A549 treated with dexamethasone at 1 μM for 4 hours (cell line): ENCODE results near the gene OR51A7. TPM values are rescaled to one million over a fixed set of nuclear protein-coding genes. Genes with fewer than 3 reads are reported as not detected.

Experiments used
- total RNA-seq: library from RNA; stranded (reverse); fragments of 200-300 nt; extraction: Qiagen RNA extraction; gene quantifications from 5 replicates; pipeline ENCODE4 v1.2.3, GENCODE V29; 2022

OR51A7 gene, protein sequence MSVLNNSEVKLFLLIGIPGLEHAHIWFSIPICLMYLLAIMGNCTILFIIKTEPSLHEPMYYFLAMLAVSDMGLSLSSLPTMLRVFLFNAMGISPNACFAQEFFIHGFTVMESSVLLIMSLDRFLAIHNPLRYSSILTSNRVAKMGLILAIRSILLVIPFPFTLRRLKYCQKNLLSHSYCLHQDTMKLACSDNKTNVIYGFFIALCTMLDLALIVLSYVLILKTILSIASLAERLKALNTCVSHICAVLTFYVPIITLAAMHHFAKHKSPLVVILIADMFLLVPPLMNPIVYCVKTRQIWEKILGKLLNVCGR
- not detected in 5 replicates for total RNA-seq

DNA sequence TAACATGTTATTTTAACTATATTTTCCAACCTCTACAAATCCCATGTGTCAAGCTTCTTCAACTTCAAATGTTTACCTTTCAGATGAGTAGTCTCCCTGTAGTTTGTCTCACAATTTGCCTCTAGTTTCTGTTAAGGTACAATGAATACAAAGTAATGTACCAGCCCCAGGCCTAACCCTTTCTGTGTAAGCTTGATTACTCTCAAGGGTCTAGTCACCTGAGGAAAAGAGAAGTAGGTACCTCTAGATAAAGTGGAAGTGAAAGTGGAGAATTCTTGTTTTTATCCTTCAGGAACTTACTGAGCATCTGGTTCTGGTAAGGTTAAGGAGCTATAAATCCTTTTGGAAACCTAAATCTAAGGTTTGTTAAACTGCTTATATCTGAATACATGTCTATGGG, at the start of gene OR51A7:
Gene OR51A7 (plus strand): TSS at position 300 of the 400 bp plus-strand sequence. CDS start 3,587 bp downstream, outside the sequence.

DNA sequence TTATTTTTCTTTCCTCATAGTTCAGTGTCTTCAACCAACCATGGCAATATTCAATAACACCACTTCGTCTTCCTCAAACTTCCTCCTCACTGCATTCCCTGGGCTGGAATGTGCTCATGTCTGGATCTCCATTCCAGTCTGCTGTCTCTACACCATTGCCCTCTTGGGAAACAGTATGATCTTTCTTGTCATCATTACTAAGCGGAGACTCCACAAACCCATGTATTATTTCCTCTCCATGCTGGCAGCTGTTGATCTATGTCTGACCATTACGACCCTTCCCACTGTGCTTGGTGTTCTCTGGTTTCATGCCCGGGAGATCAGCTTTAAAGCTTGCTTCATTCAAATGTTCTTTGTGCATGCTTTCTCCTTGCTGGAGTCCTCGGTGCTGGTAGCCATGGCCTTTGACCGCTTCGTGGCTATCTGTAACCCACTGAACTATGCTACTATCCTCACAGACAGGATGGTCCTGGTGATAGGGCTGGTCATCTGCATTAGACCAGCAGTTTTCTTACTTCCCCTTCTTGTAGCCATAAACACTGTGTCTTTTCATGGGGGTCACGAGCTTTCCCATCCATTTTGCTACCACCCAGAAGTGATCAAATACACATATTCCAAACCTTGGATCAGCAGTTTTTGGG, 21.6 kb upstream of the OR51A7 start, which contains the start of gene OR51T1:
Gene OR51T1 (plus strand): TSS at position 41 of the 641 bp plus-strand sequence. CDS start 0 bp downstream, at position 41.

DNA sequence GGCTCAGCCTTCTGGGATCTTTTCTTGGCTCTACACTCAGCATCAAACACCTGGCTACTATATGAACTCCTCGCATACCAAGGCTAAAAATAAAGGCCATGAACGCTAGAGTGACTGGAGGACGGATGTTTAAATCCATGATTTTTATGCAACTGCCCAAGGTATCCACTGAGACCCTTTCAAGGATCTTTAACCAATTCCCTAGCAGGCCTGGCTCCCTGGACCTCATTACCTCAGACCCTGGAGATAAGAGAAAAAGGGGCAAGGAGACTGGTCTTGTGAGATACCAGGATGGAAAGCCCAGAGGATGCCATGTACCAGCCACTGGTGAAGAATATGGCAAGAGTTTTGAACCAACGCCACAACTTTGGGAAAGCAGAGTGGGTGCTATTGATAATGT, 15.7 kb downstream of the OR51A7 start, which contains the start of gene OR51G2:
Gene OR51G2 (minus strand): TSS at position 101 of the 400 bp plus-strand sequence. CDS start 3,687 bp downstream, outside the sequence.

DNA sequence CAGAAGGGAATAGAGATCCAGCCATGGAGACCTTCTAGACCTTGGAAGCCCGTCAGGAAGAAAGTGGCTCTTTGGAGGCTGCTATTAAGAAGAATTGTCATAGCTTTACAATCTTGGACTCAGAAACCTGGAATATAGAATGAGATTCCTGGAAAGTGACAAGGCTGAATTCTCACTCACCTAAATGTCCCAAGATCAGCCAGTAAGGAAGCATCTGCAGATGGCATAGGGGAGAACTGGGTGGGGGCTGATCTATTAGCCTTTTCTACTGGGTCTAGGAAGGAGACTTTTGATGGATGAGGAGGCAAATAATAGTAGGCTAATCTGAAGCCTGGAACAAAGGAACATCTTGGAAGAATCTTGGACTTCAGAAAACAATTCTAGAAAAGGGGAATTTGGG, 20.7 kb downstream of the OR51A7 start, which contains the start of gene OR51G1:
Gene OR51G1 (minus strand): TSS at position 101 of the 400 bp plus-strand sequence. CDS start 0 bp downstream, at position 101.

DNA sequence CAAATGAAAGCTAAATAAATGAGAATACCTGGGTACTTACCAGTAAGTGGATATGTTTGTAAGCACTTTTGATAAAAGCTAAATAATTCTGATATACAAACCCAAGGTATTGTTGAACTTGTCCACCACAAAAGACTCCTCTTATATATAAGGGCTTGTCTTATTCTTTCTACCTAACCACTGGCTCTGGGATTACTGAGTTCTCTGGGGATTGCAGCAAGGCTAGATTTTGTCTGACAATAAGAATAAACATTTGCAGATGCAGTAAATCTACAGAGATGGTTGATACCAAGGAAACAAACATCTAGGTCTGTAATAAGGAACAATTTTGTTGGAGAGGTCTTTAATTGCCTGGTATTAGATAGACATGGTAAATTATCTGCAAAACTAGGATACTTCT, 43.9 kb downstream of the OR51A7 start, which contains the start of gene OR51A4:
Gene OR51A4 (minus strand): TSS at position 101 of the 400 bp plus-strand sequence. CDS start 505 bp downstream, outside the sequence.

DNA sequence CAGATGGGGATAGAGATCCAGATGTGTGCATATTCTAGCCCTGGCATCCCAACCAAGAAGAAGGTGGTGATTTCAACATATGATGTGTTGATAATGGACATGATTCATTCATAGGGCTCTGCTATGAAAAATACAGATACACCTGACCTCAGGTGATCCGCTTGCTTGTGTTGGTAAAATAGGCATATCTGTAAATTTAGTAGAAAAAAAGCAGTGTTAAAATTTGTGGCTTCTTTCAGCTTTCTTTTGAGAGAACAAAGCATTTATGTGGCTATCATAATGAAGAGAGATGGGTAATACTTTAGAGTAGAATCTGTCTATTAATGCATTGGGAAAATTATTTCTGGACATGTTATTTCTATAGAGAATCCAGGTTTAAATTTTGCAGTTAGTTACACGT, 52.0 kb downstream of the OR51A7 start, which contains the start of gene OR51A2:
Gene OR51A2 (minus strand): TSS at position 101 of the 400 bp plus-strand sequence. CDS start 0 bp downstream, at position 101.

Other genes with a start within 250 kb of the OR51A7 start
- not detected in 5 replicates for gene OR51E2, start 205.9 kb upstream of the OR51A7 start, total RNA-seq
- gene MMP26, start 199.0 kb upstream of the OR51A7 start, total RNA-seq = not detected in 5 replicates
- not detected in 5 replicates for gene OR51F1, start 133.8 kb upstream of the OR51A7 start, total RNA-seq
- gene OR52R1, start 99.4 kb upstream of the OR51A7 start, total RNA-seq = not detected in 5 replicates
- gene OR51F2, start 82.5 kb upstream of the OR51A7 start, total RNA-seq = not detected in 5 replicates
- not detected in 5 replicates for gene OR51S1, start 54.6 kb upstream of the OR51A7 start, total RNA-seq
- gene OR51T1, start 21.9 kb upstream of the OR51A7 start, total RNA-seq = not detected in 5 replicates
- gene OR51G2, start 15.6 kb downstream of the OR51A7 start, total RNA-seq = not detected in 5 replicates
- gene OR51G1, start 20.6 kb downstream of the OR51A7 start, total RNA-seq = not detected in 5 replicates
- gene OR51A4, start 43.8 kb downstream of the OR51A7 start, total RNA-seq = not detected in 5 replicates
- gene OR51A2, start 51.9 kb downstream of the OR51A7 start, total RNA-seq = not detected in 5 replicates
- not detected in 5 replicates for gene OR51L1, start 91.1 kb downstream of the OR51A7 start, total RNA-seq
- gene OR52J3, start 142.7 kb downstream of the OR51A7 start, total RNA-seq = not detected in 5 replicates
- gene OR52E2, start 155.8 kb downstream of the OR51A7 start, total RNA-seq = not detected in 5 replicates
- not detected in 5 replicates for gene OR52E1, start 165.8 kb downstream of the OR51A7 start, total RNA-seq
- not detected in 5 replicates for gene OR52A5, start 234.6 kb downstream of the OR51A7 start, total RNA-seq